ENCODE measurements around the gene MAP6.

Gene MAP6

DNA sequence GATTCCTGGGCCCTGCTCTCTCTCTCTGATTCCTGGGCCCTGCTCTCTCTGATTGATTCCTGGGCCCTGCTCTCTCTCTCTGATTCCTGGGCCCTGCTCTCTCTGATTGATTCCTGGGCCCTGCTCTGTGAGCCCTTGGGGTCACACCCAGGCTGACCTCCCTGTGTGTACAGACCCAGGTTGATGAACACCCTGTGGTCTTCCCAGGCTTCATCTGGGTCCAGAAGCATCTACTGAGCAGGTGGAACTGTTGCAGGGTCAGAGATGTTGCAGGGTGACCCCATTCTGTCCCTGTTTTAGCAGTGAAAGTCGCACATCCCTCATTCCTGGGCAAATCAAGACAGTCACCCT, 126.8 kb downstream of the MAP6 start:
- Mint-ChIP-seq H3K9me3 (no peaks in the 10 kb centered on the region), H3K36me3 (no peaks in the 10 kb centered on the region), H3K4me1 (peaks cover 17% of the 10 kb centered on the region), H3K4me3 (no peak overlapping the region), H3K27me3 (peaks cover 53% of the 10 kb centered on the region), H3K27ac (no peak overlapping the region)
- CTCF ChIA-PET: interaction anchor here (1.9 kb wide), 1 partner anchor 56 kb away, joined by 6 read pairs; no protein-coding TSS in a partner anchor
- DNase-seq: no peak

DNA sequence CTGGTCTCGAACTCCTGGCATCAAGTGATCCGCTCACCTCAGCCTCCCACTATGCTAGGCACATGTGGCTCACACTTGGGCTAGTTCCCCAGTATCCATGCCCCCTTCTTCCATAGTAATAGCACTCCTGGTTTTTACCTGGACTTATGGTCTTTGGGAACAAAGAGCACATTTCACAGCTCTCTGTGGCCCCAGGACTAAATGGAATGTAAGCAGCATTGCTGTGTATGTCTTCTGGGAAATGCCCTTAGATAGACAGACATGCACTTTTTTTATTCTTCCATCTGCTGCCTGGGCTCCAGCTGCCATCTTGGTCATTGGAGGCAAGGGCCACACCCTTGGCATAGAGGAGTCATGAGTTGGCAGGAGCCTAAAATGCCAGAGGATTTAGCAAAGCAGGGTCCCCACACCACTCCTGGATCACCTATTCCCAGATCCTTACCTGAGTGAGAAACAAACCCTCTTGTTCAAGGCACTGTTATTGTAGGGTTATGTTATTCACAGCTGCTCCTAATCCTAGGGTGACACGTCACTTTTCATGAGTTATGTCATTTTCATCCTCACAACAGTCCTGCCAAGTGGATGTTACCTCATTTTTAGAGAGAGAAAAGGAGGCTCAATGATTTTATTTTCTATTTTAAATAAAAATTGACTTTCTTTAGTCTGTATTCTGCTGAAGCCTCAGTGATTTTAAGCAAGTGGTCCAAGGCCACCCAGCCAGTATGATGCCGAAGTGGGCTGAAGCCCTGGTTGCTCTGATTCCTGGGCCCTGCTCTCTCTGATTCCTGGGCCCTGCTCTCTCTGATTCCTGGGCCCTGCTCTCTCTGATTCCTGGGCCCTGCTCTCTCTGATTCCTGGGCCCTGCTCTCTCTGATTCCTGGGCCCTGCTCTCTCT, 127.4 kb downstream of the MAP6 start:
- Mint-ChIP-seq H3K36me3 (no peaks in the 10 kb centered on the region), H3K27ac (no peak overlapping the region), H3K4me3 (no peak overlapping the region), H3K4me1 (peaks cover 23% of the 10 kb centered on the region), H3K9me3 (no peaks in the 10 kb centered on the region), H3K27me3 (peaks cover 52% of the 10 kb centered on the region)
- CTCF ChIA-PET: no interaction called here
- no peak for DNase-seq

DNA sequence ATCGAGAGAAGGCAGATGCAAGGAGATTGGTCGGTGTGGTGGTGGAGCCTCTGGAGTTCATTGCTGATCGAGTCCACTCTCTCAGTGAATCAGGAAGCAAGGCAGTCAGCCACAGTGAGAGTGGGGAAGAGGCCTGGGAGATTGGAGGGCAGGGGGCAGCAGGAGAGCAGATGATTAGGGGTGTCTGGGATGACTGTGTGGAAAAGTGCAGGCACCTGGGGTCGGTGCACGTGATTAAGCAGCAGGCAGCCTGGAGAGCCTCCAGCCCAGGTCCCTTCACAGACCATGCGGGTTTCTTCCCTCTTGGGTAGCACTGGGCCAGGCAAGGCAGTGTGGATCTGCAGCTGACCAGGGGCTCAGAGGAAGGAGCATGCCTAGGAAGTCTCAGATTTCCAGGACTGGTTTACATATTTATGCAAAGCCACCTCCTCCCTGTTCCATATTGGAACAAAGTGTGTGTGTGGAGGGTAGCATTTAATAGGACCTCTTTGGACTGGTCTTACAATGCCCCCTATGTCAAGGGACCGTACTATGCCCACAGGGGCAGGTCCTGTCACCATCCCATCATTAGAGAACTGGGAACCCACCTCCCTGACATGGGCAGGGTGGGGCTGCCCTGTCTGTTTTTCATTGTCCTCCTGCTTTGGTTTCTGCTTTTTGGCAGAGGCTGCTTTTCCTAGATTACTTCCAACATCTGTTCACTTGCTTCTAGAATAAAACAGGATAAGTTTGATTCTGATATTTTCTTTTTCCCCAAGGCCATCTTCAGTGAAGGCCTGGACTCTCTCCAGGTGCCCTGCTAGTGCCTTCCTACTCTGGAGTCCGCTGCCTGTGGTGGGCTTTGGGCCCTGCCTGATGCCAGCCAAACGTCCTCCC, 129.1 kb downstream of the MAP6 start:
- H3K9me3 Mint-ChIP-seq: no peaks in the 10 kb centered on the region
- peaks cover 41% of the 10 kb centered on the region for H3K27me3 Mint-ChIP-seq
- H3K4me3 Mint-ChIP-seq: no peak overlapping the region
- DNase-seq: no peak
- no peak overlapping the region for H3K27ac Mint-ChIP-seq
- no peaks in the 10 kb centered on the region for H3K36me3 Mint-ChIP-seq
- CTCF ChIA-PET: interaction anchor here (0.5 kb wide), 1 partner anchor 269 kb away, joined by 3 read pairs; no protein-coding TSS in a partner anchor
- peaks cover 38% of the 10 kb centered on the region for H3K4me1 Mint-ChIP-seq

DNA sequence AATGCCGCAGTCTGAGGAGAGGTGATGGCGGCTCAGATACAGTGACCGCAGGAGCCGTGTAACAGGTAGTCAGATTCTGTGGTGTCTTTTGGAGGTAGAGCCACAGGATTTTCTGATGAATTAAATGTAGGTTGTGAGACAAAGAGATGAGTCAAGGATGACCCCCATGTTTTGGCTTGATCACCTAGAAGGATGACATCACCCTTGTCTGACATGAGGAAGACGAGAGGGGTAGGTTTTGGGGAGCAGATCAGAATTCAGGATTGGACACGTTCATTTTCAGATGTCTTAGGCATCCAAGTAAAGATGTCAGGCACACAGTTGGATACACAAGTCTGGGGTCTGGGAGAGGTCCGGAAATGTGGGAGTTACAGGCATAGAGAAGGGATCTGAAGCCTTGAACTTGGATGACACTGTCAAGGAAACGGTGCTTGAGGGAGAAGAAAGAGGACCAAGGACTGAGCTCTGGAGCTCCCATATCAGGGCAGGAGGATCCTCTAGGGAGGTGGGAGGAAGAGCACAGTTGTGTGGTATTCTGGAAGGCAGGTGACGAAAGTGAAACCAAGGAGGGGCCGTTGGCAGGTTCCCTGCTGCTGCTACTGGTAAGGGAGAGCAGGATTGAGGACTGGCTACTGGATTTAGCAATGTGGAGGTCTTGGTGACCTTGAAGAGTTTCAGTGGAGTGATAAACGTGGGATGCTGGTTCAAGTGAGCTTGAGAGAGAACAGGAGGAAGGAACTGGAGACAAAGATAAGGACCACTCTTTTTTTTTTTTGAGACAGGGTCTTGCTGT, 130.5 kb downstream of the MAP6 start:
- Mint-ChIP-seq H3K36me3 (no peaks in the 10 kb centered on the region), H3K27ac (no peak overlapping the region), H3K4me1 (peaks cover 48% of the 10 kb centered on the region), H3K4me3 (no peak overlapping the region), H3K9me3 (no peaks in the 10 kb centered on the region), H3K27me3 (peaks cover 33% of the 10 kb centered on the region)
- CTCF ChIA-PET: interaction anchor here (0.8 kb wide), 1 partner anchor 93 kb away, joined by 3 read pairs; no protein-coding TSS in a partner anchor
- DNase-seq: no peak

DNA sequence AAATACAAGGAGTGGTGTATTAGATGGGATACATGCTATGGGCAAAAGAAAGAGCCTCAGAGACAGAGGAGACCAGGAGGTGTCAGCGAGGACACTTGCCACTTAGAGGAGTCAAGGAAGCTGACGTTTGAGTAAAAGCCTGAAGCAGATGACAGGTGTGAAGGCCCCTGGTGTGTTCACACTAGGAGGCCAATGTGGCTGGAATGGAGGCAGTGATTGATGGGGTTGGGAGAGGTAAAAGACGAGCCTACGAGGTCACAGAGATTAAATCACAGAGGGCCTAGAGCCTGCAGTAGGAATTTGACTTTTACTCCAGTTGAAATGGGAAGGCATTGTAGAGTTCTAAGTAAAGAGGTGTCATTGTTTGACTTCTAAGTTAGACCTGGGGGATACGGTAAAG, 131.1 kb downstream of the MAP6 start:
- H3K4me3 Mint-ChIP-seq: no peak overlapping the region
- H3K27me3 Mint-ChIP-seq: peaks cover 28% of the 10 kb centered on the region
- DNase-seq: no peak
- H3K36me3 Mint-ChIP-seq: no peaks in the 10 kb centered on the region
- H3K27ac Mint-ChIP-seq: no peak overlapping the region
- CTCF ChIA-PET: interaction anchor here (1.0 to 2.2 kb wide), 2 partner anchors 93 to 267 kb away, joined by 3 to 15 read pairs; no protein-coding TSS in a partner anchor
- no peaks in the 10 kb centered on the region for H3K9me3 Mint-ChIP-seq
- peaks cover 48% of the 10 kb centered on the region for H3K4me1 Mint-ChIP-seq

All from activated naive CD4-positive, alpha-beta T cell treated with anti-CD3 and anti-CD28 coated beads, Interleukin-2, amount 10 ng/mL, durations not matched to agents 7 days and 5 days (primary cell).